Activated CD4-positive, alpha-beta T cell treated with anti-CD3 and anti-CD28 coated beads, Interleukin-2, amount 50 U/mL, for 4 hours (primary cell): ENCODE measurements around the gene MBD6.
A peak's percentile ranks its signal among the peaks of the same experiment; 100 is the strongest.

ENCODE experiments used
- DNase-seq, 2 experiments: peaks; one replicate each; pipeline ENCODE4 v3.0.0-alpha.2; 2020

The MBD6 gene, protein sequence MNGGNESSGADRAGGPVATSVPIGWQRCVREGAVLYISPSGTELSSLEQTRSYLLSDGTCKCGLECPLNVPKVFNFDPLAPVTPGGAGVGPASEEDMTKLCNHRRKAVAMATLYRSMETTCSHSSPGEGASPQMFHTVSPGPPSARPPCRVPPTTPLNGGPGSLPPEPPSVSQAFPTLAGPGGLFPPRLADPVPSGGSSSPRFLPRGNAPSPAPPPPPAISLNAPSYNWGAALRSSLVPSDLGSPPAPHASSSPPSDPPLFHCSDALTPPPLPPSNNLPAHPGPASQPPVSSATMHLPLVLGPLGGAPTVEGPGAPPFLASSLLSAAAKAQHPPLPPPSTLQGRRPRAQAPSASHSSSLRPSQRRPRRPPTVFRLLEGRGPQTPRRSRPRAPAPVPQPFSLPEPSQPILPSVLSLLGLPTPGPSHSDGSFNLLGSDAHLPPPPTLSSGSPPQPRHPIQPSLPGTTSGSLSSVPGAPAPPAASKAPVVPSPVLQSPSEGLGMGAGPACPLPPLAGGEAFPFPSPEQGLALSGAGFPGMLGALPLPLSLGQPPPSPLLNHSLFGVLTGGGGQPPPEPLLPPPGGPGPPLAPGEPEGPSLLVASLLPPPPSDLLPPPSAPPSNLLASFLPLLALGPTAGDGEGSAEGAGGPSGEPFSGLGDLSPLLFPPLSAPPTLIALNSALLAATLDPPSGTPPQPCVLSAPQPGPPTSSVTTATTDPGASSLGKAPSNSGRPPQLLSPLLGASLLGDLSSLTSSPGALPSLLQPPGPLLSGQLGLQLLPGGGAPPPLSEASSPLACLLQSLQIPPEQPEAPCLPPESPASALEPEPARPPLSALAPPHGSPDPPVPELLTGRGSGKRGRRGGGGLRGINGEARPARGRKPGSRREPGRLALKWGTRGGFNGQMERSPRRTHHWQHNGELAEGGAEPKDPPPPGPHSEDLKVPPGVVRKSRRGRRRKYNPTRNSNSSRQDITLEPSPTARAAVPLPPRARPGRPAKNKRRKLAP

DNA sequence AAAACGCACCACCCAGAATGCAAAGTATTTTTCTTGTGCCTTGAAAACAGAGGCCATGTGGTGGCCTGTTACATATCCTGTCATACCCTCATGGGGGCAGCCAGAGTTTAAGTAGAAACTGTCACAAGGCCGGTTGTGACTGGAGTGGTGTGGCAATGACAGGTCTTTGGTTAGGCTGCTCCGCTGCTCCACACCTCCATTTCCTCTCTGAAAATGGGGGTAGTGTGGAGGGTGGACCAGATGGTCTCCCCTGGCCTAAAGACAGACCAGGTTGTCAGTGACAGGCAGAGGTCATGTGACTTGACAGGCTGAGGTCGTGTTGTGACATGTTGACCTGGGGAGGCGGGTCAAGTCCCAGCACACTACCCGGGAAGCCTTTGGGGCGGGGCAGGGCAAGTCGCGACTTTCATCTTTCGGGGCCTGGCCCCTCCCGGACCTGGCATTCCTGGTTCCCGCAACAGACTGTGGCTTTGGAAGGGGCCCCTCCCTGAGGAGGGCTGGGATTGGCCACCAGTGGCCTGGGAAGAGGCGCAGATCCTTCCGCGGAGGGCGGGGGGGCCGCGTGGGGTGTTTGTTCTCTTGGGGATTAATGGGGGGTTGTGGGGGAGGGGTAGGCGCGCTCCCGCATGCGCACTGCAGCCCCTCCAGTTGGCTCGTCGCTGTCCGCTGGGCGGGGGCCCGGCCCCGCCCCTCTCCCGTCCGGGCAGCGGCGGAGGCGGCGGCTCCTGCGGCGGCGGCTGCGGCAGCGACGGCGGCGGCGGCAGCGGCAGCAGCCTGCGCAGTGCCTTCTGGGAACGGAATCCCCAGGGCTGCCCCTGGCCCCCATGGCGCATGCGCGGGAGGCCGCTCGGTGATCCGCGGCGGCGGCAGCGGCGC, at the start of gene MBD6:
Gene MBD6, plus strand, starts transcription at position 814 of the 876 bp plus-strand sequence. CDS start 1,480 bp downstream, outside the sequence.
- peak; percentile 81 to 86 for DNase-seq

DNA sequence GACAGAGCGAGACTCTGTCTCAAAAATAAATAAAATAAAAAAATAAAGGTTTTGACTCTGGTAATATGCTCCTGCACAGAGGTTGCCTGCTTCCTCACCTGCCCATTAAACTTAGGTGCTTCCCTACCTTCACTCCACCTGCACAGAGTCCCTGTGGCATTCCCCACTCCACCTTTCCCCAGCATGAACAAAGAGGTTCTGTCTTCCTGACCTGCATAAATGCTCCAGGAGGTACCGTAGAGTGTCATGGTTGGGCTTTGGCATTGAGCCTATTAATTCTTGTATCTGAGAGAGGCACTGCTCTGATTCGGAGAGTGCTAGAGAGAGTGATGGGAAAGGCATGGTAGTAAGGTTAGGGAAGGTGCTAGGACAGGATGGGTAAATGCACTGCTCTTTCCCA, 49.2 kb upstream of the MBD6 start:
- DNase-seq: no peak

DNA sequence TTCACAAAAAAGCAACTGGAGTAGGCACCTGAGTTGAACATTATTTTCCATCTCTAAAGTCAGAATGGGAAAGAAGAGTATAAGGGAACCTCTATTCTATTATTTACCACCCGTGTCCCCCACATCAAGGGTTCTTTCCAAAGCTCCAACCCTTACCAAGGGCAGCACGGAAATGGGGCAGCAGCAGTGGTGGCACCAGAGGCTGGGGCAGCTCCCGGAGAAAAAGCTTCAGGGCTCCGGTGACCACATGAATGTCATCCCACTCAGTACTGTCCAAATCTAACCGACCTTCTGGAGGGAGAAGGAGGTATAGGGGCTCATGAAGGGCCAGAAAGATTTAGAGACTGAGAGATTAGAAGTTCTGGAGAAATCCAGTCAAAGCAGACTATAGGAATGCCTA, 48.7 kb upstream of the MBD6 start:
- DNase-seq: no peak

DNA sequence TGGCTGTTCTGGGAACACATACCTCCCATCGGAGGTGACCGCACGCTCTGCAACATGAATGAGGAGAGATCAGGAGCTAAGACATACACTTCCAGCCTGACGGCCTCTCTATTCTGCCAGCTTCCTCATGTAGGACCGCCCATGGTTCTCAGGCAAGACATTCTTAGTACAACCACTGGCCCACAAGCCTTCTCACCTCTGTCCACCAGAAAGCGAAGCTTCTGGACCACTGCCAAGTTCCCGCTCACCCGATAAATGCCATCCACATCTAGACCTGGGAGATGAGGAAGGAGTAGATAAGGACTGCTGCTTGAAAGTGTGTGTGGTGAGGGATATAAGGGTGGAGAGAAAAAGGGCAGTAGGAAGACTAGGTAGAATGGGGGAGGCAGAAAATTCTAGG, 48.2 kb upstream of the MBD6 start:
- no peak for DNase-seq

DNA sequence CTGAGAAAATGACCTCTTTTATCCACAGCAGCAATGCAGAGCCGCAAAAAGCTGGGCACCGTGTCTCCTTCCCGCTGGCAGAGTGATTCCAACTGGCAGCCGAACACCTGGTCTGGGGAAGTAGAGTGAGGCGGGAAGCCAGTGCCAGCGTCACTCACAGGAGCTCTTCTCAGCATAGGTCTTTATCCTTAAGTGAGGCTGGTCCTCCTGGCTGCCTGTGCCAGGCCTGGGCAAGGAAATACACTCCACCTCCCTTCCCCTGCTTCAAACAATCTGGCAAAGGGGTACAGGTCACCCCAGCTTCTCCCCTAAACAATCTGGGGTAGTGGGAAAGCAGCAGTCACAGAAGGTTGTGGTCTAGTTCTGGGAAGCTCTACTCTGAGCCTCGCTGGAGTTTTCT, 47.8 kb upstream of the MBD6 start:
- no peak for DNase-seq

DNA sequence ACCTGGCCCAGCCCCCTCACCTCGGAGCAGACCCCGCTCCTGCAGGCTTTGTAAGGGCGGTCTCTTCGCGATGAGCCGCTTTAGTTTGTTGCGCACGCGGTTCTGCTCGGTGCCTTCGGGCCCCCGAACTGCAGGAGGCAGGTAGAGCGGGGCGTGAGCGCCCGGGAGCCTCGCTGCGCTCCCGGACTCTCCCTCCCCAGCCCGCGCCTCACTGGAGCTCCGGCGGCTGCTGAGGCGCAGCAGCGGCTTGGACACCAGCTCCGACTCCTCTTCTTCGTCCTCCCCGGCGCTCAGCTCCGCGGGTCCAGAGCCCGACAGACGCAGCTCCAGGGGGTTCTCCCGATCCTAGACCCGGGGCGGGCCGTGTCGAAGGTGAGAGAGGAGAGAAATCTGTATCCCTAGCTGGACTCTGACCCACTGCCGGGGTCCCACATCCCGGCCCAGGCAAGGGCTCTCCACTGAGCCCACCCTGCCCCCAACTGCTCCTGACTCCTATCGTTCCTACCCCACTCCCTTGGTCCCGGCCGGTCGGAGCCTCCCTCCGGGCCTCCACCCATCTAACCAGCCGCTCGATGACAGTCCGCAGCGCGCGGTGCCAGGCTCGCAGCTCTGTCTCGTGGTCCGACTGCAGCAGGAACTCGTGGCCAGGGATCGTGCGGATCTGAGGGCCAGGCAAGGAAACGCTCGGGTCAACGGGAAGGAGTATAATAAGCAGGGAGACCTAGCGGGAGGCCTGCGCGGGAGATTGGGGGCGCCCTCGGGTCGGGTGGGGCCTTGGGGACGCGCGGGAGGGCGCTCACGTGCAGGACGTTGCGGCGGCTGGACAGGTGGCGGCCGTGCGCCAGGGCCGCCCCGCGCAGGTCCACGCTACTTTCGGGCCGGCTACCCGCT, 47.1 kb upstream of the MBD6 start:
- no peak for DNase-seq

DNA sequence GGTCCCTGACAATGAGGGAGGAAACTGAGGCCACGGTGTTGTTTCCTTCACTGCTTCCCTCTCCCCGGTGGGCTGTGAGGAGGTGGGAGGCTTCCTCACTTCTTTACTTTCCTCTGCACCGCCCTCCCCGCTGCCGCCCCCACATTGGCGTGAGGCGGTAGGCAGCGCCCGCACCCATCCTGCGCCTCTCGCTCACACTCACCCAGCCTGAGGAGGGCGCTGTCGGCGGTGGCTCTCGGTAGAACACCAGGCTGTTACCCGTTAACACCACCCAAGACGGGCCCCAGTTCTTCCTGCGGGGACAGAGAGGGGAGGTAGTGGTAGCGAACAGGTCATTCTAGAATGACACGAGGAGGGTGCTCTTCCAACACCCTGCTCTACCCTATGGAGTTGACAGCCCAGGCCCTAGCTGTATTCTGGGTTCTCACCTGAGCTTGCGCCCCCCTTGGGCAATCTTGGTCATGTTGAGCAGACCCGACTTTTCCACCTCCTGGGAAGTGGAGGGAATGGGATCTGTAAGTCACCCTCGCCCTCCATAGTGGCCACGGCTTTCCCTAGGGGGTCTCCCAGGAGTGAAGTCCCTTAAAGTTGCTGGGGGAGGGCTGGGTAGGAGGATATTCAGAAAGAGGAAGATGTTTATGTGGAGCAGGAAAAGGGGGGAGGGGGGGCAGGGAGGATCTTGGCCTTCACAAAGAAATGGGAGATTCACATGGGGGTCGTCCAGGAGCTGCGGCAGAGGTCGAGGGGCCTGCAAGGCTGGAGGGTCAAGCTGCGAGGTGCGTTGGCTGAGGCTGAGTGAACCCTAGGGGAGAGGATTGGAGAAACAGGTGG, 46.2 kb upstream of the MBD6 start:
- peak; percentile 59 to 66 for DNase-seq

DNA sequence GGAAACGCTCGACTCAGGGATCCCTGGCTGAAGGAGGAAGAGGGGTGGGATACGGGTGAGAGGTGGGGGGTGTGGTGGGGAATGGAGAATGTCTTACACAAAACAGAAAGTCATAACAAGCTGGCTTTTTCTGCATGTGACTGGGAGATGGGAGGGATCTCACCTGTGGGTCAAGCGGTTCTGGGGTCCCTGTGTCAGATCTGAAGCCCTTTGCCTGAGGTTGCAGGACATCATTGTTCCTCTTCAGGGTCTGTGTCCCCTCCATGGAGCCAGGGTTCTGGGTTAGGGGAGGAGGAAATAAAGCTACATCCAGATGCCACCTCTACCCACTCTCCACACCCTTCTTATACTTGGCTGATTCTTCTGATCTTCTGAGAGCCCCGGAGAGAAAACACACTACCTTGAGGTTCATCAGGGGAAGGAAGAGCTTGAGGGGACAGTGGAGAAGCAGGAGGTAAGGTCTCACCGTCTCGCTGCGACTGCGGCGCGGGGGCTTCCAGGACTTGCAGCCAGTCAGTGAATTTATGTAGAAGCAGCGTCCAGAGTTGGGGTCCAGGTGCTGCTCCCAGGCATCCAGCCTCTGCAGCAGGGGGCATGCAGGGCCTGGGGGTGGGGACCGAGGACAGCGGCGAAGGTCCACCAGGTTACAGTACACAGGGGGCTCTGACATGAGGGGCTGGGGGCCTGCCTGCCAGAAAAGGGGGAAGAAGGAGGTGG, 45.5 kb upstream of the MBD6 start:
- no peak for DNase-seq

DNA sequence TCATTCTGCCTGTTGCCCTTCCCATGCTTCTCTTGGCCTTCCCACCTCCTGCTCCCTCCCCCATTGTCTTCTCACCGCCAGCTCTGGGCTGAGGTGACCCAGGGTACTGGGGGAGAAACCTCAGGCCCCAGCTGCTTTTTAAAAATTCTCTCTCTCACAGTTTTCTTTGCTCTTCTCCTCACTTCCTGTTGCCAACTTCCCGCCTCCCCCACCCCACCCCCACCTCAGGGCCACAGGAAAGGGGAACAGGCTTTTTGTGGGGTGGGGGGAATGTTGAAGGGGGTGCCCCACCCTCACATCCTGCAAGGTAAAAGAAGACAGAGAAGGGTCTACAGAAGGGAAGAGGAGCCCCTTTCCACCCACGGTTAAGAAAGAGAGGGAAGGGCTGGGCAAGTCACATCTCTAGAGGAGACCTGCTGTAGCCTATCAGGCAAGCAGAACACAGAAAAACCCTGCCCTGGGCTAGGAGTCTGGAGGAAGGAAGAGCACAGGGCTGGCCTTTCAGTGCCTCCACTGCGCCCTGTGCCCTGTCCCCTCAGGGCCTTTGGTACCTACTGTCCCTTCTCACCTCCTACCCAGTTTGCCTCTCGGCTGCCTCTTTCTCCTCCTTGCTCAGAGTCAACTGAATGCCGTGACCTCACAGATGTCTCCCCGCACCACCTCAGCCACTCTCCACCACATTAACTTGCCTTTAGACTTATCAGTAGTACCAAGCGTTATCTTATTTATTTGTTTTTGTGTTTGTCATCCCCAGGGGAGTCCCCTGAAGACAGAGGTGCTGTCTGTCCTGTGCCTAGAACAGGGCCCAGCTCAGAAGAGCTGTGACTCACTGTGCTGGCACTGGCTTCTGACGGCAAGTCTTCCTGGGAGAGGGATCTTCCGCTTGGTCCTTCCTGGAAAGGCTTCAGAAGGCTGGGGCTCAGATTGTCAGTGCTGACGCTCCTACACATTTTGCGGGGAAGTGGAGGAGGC, 44.6 kb upstream of the MBD6 start:
- peak in 1 of 2 experiments; percentile 58 for DNase-seq

DNA sequence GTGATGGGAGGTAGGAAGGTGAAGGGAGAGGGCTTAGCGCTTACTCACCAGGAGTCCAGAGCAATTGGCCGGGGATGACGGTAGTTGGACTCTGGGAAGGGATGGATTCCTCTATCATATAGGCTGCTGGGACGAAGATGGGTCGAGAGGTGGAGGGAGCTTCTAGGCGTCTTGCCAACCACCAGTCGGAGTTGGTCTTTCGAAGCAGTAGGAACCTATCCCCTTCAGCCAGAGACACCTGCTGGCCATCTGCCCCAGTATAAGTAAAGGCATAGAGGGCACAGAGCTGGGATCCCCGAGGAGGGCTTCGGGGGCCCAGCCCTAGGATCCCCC, 43.6 kb upstream of the MBD6 start:
- no peak for DNase-seq

DNA sequence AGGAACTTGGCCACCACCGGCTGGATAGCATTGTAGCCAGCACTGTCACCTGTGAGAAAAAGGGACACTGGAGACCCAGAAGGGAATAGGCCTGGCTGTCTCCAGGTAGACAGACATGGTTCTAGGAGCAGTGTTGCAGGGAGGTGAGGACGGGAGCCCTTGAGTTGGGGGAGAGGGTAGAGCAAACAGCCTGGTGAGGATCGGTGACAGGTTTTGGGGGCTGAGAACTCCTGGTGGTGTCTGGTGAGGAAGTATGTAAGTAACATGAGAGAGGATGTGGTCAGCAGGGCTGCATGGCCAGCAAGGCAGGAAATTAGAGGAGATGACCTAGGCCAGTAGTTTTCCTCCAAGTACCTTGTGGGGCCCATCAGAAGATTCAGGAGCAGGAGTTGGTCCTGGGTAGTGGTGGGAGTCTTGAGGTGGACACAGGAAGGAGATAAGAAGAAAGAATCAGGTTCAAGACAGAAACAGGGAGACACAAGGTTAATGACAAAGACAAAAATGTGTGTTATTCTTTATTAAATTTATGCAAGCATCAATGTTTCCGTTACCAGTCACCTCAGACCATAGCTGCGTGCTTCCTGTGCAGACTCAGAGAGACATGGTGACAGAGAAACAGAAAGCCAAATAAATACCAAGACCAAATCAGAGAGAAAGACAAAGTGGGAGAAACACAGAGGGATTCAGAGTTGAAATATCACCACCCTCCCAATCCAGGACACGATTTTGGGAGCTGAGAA, 43.1 kb upstream of the MBD6 start, which contains the start of gene ARHGAP9:
Gene ARHGAP9, minus strand, starts transcription at position 491 of the 740 bp plus-strand sequence. Its CDS starts 460 bp downstream, at position 31.
- peak in 1 of 2 experiments; percentile 58 for DNase-seq

DNA sequence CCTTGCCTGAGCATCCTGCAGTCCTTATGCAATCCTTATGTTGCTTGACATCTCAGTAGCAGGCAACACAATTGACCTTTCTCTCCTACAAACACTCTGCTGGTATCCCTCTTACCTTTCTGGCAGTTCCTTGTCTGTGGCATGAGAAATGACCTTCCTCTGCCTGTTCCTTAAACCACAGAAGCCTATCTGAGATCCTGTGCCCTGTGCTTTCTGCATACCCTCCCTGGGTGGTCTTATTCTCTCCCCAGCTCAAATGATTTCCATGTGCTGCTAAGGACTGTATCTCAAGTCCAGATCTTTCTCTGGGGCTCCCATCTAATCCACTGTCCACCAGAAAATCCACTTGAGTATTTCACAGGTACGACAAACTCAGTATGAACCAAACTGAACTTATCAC, 41.0 kb upstream of the MBD6 start:
- DNase-seq: no peak

DNA sequence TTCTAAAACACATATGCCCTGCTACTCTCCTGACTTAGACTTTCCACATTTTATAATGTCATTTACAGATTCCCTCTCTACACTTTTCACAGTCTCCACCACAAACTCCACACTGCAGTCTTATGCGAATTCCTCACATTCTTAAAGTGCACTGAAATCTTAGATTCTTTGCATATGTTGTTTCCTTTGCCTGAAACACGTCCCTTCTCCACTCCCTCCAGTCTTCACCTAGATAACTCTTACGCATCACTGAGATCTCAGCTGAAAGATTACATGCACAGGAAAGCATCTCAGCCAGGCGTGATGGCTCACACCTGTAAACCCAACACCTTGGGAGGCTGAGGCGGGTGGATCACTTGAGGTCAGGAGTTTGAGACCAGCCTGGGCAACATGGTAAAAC, 39.2 kb upstream of the MBD6 start:
- no peak for DNase-seq

DNA sequence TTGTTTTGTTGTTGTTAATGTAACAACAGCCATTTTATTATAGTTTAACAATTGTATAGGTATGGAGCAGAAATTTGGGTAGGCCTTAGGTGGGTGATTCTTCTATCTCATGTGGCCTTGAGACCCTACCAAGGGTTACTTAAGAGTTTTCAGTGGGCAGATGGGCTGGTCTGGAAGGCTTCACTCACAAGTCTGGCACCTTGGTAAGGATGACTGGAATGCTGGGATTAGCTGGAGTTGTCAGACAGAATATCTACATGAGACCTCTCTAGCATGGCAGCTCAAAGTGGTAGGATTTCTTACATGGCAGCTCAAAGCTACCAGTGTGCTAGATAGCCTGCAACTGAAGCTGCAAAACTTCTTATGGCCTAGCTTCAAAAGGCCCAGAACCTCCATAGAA, 36.9 kb upstream of the MBD6 start:
- no peak for DNase-seq

DNA sequence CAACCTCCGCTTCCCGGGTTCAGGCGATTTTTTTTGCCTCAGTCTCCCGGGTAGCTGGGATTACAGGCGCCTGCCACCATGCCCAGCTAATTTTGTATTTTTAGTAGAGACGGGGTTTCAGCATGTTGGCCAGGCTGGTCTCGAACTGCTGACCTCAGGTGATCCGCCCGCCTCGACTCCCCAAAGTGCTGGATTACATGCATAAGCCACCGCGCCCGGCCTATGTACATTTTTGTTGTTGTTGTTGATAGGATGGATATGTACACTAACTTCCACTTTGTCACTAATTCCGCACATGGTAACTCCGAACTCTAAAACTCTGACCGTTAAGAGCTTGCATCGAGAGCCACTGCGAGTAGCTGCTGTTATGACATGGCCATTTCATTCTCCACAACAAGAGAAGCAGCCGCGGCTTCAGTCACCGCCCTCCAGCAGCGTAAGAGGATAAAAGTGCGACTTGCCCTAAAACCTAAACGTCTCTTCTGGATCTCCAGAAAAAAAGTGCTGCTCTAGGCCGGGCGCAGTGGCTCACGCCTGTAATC, 35.5 kb upstream of the MBD6 start:
- DNase-seq: no peak

DNA sequence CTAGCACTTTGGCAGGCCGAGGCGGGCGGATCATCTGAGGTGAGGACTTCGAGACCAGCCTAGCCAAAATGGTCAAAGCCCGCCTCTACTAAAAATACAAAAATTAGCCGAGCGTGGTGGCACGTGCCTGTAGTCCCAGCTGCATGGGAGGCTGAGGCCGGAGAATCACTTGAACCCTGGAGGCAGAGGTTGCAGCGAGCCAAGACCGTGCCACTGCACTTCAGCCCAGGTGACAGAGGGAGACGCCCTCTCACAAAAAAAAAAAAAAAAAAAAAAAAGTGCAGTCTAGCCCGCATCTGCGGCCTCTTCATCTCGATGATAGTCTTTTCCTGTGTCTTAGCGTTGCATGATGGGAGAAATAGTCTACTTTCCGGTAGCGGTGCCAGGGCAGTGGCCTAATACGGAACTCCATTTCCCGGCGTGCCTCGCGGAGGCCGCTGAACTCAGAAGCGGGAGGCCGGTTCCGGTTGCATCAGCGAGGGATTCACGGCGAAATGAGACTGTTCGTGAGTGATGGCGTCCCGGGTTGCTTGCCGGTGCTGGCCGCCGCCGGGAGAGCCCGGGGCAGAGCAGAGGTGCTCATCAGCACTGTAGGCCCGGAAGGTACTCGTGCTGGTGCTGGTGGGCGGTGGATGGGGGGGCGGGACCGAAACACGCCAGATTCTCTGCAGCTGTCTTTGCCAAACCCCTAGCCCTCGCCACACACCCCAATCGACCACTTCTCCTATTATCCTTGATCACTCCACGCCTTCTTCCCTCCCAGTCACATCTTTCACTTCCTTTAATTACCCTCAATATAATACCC, 34.8 kb upstream of the MBD6 start, which contains the start of gene MARS1:
Gene MARS1, plus strand, starts transcription at position 472 of the 805 bp plus-strand sequence. Its CDS starts 23 bp downstream, at position 495.
- DNase-seq: peak; percentile 89 to 90
